NCI-H1092 treated with DMSO at 0.1 percent for 48 hours (cell line): ENCODE data around the gene DHTKD1.
"Not testable (repeated sequence)": the region's sequence is repeated elsewhere in the genome, so short reads cannot be mapped to it uniquely, and the experiment has no call there.

ENCODE experiments used
- DNase-seq: peaks from one replicate; lab custom pipeline; 2025; lab: John Stamatoyannopoulos, UW

DHTKD1 gene

DNA sequence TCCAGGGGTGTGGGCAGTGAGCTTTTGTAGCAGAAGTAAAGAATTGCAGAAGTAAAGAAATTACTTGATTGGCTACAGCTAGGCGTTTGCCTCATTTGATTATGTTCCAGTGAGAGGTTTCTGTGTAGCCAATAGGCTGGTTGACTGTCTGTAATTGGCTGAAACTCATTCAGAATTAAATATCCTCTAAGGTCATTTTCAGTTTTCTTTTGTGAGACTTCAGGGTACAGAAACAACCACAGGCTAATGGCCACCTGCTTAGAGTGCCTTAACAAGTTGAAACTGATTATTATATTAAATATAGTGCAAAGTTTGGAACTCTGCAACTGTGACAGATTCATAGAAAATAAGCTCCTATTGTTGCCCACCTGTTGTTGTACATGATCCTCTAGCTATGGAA is 71.3 kb downstream of the DHTKD1 start:
- DNase-seq = no peak

DNA sequence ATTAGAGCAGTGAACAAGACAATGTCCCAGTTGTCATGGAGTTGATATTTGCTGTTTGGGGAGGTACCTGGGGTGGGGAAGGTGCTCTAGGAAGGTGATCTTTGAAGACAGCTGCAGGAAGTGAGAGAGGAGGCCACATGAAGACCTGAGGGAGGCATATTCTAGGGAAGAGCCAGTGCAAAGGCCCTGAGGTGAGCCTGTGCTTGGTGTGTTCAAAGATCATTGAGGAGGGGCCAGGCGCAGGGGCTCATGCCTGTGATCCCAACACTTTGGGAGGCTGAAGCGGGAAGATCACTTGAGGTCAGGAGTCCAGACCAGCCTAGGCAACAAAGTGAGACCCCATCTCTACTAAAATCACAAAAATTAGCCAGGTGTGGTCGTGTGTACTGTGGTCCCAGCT is 75.8 kb downstream of the DHTKD1 start:
- no peak for DNase-seq

DNA sequence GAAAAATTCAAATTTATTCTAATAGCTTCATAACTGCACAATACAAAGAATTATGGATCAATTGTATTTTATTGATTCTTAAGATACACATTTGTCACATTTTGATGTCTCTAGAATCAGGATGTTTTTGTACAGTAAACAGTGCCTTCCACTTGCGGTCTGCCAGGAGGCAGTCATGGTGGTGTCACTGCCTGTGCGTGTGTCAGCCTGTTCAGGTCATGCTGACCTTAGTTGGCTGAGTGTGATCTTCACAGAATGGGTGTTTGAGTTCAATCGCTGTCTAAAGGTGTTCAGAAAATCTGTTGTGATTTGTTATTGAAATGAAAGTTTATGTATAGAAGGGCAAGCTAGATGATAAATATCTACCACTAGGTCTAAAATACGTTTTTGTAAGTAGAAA is 81.4 kb downstream of the DHTKD1 start:
- no peak for DNase-seq

DNA sequence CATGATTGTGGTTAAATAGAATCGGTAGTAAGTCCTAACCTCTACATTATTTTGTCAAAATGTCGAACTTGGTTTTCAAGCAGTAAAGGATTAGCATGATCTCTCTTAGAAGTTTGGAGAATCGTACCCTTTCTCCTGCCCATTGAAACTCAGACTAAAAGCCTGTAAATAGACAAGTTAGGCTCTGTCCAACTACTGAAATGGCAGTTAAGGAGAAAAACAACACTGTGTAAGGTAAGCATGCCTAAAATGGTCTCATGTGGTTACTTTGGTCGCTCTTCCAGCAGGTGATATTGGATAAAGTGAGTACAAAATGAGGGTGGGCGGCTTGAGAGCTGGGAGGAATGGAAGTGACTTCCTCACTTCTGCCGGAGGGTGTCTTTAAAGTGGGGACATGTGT is 85.8 kb downstream of the DHTKD1 start:
- DNase-seq = no peak

DNA sequence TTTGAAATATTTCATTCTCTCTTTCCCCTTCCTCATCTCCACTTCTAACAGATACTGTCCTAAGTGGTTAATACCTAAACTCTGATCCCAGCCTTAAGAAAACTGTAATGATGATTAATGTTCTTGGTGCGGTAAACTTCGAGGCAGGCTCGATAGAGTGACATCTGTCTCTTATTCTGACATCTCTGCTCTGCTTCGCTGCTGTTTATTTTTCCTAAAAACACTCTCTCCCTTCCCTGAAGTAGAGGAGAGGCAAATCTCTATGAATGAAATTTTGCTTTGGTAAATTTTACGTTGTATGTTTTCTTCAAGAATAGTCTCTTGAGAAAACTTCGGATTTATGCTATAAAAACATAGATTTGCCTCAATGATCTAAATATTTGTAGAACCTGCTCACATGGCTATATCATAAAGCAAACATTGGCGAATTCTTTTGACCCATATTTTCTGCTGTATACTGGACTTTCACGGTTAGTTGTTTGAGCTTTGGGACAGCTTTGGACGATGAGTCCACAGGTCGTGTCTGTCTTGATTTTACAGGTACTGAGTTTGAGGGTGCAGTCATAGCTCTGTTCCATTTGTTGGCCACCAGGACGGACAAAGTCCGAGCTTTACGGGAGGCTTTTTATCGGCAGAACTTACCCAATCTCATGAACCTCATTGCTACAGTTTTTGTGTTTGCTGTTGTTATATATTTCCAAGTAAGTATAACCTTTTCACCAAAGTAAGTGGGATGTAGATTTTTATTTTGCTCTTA is 87.8 kb downstream of the DHTKD1 start:
- no peak for DNase-seq

DNA sequence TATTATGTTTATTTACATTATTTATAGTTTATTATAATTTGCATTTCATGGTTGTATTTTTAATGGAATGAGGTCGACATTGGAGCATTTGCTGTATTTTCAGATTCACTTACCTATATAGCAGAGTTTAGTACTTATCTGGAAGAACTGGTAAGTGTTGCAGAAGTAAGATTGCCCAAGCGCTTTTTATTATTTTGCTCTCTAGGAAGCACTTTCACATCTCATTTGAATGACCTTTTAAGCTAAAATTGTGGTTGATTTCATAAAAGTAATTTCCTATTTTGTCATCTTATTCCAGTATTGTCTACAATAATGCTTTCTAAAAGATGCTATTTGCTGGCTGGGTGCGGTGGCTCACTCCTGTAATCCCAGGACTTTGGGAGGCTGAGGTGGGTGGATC is 89.4 kb downstream of the DHTKD1 start:
- DNase-seq = no peak

DNA sequence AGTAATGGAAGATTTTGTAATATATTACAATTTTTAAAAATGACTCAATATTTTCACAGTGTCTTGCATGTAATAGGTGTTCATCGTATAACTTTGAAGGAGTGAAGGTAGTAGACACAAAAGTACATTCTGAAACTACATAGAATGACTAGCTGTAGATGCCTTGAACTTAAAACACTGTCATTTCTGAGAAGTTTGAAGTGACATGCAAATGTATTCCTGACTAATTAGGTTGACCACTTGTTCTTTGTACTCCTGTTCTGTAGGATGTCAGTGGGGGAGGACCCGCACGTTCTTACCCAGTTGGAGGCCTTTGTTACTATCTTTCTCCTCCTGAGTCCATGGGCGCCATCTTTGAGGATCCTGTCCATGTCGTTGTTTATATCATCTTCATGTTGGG is 91.9 kb downstream of the DHTKD1 start:
- no peak for DNase-seq

DNA sequence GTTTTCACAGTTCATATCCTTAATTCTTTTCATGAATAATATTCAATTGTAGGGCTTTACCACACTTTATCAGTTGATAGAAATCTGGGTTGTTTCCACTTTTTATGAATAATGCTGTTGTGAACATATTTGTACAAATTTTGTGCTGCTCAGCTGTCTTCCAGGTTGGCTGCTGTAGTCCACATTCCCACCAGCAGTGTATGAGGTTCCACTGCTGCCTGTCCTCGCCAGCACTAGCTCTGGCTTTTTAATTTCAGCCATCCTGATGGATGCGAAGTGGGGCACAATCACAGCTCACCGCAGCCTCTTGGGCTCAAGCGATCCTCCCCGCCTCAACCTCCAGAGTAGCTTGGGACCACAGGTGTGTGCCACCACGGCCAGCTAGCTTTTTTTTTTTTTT is 94.2 kb downstream of the DHTKD1 start:
- no peak for DNase-seq

DNA sequence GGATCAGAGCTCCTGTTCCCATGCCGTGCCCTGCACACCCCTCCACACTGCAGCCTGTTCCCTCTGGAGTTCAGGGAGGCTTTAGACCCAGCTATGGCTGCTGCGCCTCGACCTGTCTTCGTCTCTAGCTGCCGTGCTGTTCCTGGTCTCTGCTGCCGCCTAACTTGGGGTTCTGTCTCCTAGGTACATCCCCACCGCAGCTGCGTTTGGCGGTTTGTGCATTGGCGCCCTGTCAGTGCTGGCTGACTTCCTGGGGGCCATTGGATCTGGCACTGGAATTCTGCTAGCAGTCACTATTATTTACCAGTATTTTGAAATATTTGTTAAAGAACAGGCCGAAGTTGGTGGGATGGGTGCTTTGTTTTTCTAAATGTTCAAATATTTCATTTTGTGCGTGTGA is 95.3 kb downstream of the DHTKD1 start:
- DNase-seq = no peak

DNA sequence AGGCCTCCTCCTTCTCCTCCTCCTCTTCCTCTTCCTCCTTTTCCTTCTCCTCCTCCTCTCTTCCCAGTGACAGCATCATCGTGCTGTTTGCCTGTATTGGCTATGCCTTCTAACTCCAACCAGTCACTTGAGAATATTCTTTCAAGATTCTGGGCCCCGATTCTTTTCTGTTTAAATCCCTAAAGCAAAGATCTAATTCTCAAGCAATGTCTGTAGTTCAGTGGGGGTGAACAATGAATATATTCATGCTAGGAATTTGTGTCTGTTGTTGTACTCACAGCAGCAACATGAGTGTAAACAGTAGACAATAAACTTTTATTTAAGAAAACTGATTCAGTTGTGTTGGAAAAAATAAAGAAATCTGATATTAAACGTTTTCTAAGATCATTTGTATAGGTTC is 96.3 kb downstream of the DHTKD1 start:
- no peak for DNase-seq

DNA sequence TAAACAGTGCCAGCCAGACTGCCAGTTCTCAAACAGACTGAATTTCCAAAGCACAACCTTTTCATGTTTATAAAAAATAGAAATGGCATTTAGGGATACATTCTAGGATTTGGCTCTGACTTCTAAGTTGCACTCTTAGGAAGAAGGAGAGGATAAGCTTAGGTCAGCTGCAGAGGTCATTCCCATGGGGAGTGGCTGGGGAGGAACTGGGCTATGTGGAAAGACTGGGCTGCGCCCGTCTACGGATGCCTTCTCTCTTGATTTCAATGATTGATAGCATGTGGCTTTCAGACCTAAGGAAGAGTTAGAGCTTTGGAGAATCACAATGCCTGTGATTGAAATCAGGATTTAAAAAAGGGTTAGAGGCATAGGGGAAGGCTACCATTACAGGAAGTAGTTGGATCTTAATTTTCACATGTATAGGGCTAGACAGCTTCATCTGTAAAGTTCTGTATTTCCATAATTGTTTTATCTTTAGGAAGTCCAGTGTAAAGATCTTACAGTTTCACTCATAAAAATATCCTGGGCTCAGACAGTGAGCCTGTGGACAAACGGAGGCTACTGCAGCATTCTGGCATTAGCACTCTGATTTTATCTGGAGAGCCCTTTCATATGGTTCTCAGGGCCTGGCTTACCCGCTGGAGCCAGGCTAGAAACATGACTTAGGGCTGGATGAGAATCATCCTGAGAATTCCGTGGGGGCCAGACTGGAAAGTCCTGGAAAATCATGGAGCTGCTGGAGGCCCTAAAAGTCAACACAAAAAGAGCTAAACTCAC is 97.4 kb downstream of the DHTKD1 start:
- DNase-seq = no peak

DNA sequence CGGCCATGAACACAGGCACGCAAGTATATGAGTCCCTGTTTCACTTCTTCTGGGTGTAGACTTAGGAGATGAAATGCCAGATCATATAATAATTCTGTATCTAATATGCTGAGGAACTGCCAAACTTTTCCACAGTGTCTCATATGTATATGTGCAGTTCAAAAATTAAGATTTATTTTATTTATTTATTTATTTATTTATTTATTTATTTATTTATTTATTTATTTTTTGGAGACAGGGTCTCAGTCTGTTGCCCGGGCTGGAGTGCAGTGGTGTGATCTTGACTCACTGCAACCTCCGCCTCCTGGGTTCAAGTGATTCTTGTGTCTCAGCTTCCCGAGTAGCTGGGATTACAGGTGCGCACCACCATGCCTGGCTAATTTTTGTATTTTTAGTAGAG is 102.8 kb downstream of the DHTKD1 start:
- DNase-seq = not testable (repeated sequence)
